Measurements from ENCODE around the gene AP3B1. TPM values are rescaled to one million over a fixed set of nuclear protein-coding genes. Genes with fewer than 3 reads are reported as not detected.
"Not testable (repeated sequence)": the region's sequence is repeated elsewhere in the genome, so short reads cannot be mapped to it uniquely, and the experiment has no call there.

The AP3B1 gene
- polyA plus RNA-seq, 1 of the 3 experiments (the other 2 are of a cell fraction), result 18.0 TPM

- TF ChIP-seq ZBTB33 (IDR thresholded peaks at IDR 0.05; ENCODE audit: borderline replicate concordance, low read depth) (no peak), GATA2 (CRISPR knock-in tag; IDR thresholded peaks at IDR 0.05) (no peak), USF2 (IDR thresholded peaks at IDR 0.05; ENCODE audit: borderline replicate concordance, low read depth, low read length) (no peak), FOSL2 (IDR thresholded peaks at IDR 0.05; ENCODE audit: borderline replicate concordance, low read depth) (no peak)
Measured at GRCh38 chr5:78178356-78178755, 116.1 kb downstream of the AP3B1 start (continued).

GRCh38 chr5:78170335-78170734, 124.2 kb downstream of the AP3B1 start:
- H3K4me3 ChIP-seq (ENCODE audit: low read depth in 2 of 2, low read length in 1 of 2); POLR2A ChIA-PET; H2AFZ ChIP-seq (ENCODE audit: low read depth); DNase-seq; H3K9me2 ChIP-seq; H3K9me3 ChIP-seq; H3K4me1 ChIP-seq (ENCODE audit: control insufficient read depth in 1 of 2, insufficient read depth in 2 of 2, low read depth in 1 of 2, low read length in 1 of 2); H3F3A ChIP-seq (replicated peaks; ENCODE audit: insufficient read depth); H4K20me1 ChIP-seq (ENCODE audit: insufficient read depth); H3K27me3 ChIP-seq (ENCODE audit: insufficient read depth); H3K4me2 ChIP-seq; H3K79me2 ChIP-seq (ENCODE audit: insufficient read depth); CTCF ChIA-PET; H3K27ac ChIP-seq (ENCODE audit: low read depth in 2 of 2, low read length in 1 of 2); H3K9ac ChIP-seq: not testable (repeated sequence)
- WGBS (ENCODE audit: low lambda C conversion rate), result 100% methylated on average over 1 of the region's 1 CpG
- H3K36me3 ChIP-seq (replicated peaks in 1 of 2; ENCODE audit: control insufficient read depth in 1 of 2, insufficient read depth in 2 of 2, low read length in 1 of 2), result peaks cover 15 to 52% of the 10 kb centered on the region in 2 experiments

GRCh38 chr5:78162253-78162862, 132.1 kb downstream of the AP3B1 start:
- Histone ChIP-seq H3K9me3 (no peaks in the 10 kb centered on the region), H4K20me1 (ENCODE audit: insufficient read depth) (no peaks in the 10 kb centered on the region), H3K4me3 (ENCODE audit: low read depth in 2 of 2, low read length in 1 of 2) (no peak overlapping the region), H3K4me2 (no peak overlapping the region), H3K9ac (no peak overlapping the region), H3K9me2 (peaks cover 4% of the 10 kb centered on the region; the same call in 1 of the 2 replicates), H3F3A (replicated peaks; ENCODE audit: insufficient read depth) (peaks cover 9% of the 10 kb centered on the region), H2AFZ (ENCODE audit: low read depth) (no peak overlapping the region), H3K4me1 (ENCODE audit: control insufficient read depth in 1 of 2, insufficient read depth in 2 of 2, low read depth in 1 of 2, low read length in 1 of 2) (no peaks in the 10 kb centered on the region), H3K79me2 (ENCODE audit: insufficient read depth) (no peaks in the 10 kb centered on the region), H3K27ac (ENCODE audit: low read depth in 2 of 2, low read length in 1 of 2) (no peak overlapping the region), H3K36me3 (replicated peaks in 1 of 2; ENCODE audit: control insufficient read depth in 1 of 2, insufficient read depth in 2 of 2, low read length in 1 of 2) (peaks cover 5 to 56% of the 10 kb centered on the region in 2 experiments), H3K27me3 (ENCODE audit: insufficient read depth) (no peaks in the 10 kb centered on the region)
- ChIA-PET CTCF (interaction anchor here (0.6 to 2.1 kb wide), 39 partner anchors 8 to 602 kb away, joined by 3 to 8 read pairs (median 3); partner anchors contain the start of gene OTP), POLR2A (no interaction called here)
- 87% methylated on average over 3 of the region's 3 CpGs for WGBS (ENCODE audit: low lambda C conversion rate)
- DNase-seq, result peak; percentile 37
- TF ChIP-seq TEAD4 (IDR thresholded peaks at IDR 0.05; ENCODE audit: borderline replicate concordance, insufficient read depth) (no peak), GABPA (IDR thresholded peaks at IDR 0.05; ENCODE audit: low read depth) (no peak), IRF3 (IDR thresholded peaks at IDR 0.05; ENCODE audit: low read depth, low read length) (no peak), NRF1 (IDR thresholded peaks at IDR 0.05; ENCODE audit: low read depth, low read length) (no peak), CTCF (IDR thresholded peaks at IDR 0.05) (peak; percentile 71), ZBTB33 (IDR thresholded peaks at IDR 0.05; ENCODE audit: borderline replicate concordance, low read depth) (no peak), ELF1 (IDR thresholded peaks at IDR 0.05) (no peak), FOSL2 (IDR thresholded peaks at IDR 0.05; ENCODE audit: borderline replicate concordance, low read depth) (no peak), YY1 (IDR thresholded peaks at IDR 0.05; ENCODE audit: low read depth) (no peak), MEF2A (IDR thresholded peaks at IDR 0.05; ENCODE audit: borderline replicate concordance, low read depth) (no peak), CHD2 (IDR thresholded peaks at IDR 0.05; ENCODE audit: low read length, partially characterized antibody) (no peak), USF2 (IDR thresholded peaks at IDR 0.05; ENCODE audit: borderline replicate concordance, low read depth, low read length) (no peak), RAD21 (IDR thresholded peaks at IDR 0.05; ENCODE audit: low read length) (peak; percentile 83), RCOR1 (IDR thresholded peaks at IDR 0.05; ENCODE audit: low read length) (no peak)
